Endothelial cell of umbilical vein (primary cell): ENCODE results near the gene MYZAP. TPM values are rescaled to one million over a fixed set of nuclear protein-coding genes. Genes with fewer than 3 reads are reported as not detected.

Experiments used
- BruUV-seq: library from RNA; stranded (reverse); fragments of 400-500 nt; replicated peaks from 2 replicates; lab custom pipeline; 2021; lab: Mats Ljungman, UMichigan
- CTCF ChIA-PET: fragments of 300-600, 350-600 bp; sonication (Branson Sonifier 250); formaldehyde crosslinking; loops from one replicate; lab custom pipeline; 2021; ENCODE audit warnings: antibody characterized with exemption, inconsistent platforms; lab: Charles Lee
- POLR2A ChIA-PET: fragments of 300-600, 350-600 bp; sonication (Branson Sonifier 250); formaldehyde crosslinking; loops from one replicate; lab custom pipeline; 2021; ENCODE audit warnings: antibody characterized with exemption, inconsistent platforms; lab: Charles Lee
- DNase-seq: peaks from one replicate; pipeline ENCODE4 v3.0.0-alpha.2; 2011; ENCODE audit warnings: low read depth, low spot score
- FAIRE-seq: peaks from 2 replicates; lab custom pipeline; 2011; peaks lifted over from hg19 to GRCh38; lab: Jason Lieb, UNC
- H2AFZ ChIP-seq: 2 replicates; pipeline ENCODE4 v1.6.0; 2012; ENCODE audit warnings: low read depth, low read length, control low read depth, inconsistent platforms
- H3K27ac ChIP-seq: 2 replicates; pipeline ENCODE4 v1.5.1; 2011; ENCODE audit warnings: low read depth, mild to moderate bottlenecking, control low read depth, low read length, moderate library complexity; ENCODE audit not compliant: insufficient read depth
- H3K27me3 ChIP-seq, 2 experiments: 2 replicates each; pipeline versions ENCODE4 v1.6.0 to v1.6.1; 2011; ENCODE audit warnings: low read length in 2 of 2, mixed read lengths in 1 of 2; ENCODE audit not compliant: control insufficient read depth in 2 of 2, insufficient read depth in 2 of 2
- H3K36me3 ChIP-seq, 2 experiments: 2 replicates in 1 of 2; 3 replicates in 1 of 2; pipeline ENCODE4 v1.5.1; 2011; ENCODE audit warnings: low read length in 2 of 2, mild to moderate bottlenecking in 1 of 2, moderate library complexity in 1 of 2; ENCODE audit not compliant: control insufficient read depth in 2 of 2, insufficient read depth in 2 of 2; ENCODE audit errors: extremely low read depth in 1 of 2
- H3K4me1 ChIP-seq: 3 replicates; pipeline ENCODE4 v1.5.1; 2011; ENCODE audit warnings: mild to moderate bottlenecking, low read length; ENCODE audit not compliant: control insufficient read depth, insufficient read depth; ENCODE audit errors: extremely low read depth
- H3K4me2 ChIP-seq: 2 replicates; pipeline ENCODE4 v1.6.1; 2011; ENCODE audit warnings: low read length, control low read depth, mixed read lengths; ENCODE audit not compliant: insufficient read depth
- H3K4me3 ChIP-seq, 3 experiments: fragments of 200-600 bp in 1 of 3; sonication (generic), shearing (Covaris generic) in 1 of 3; replicated peaks in 1 of 3; 2 replicates each; pipeline ENCODE4 v1.5.1; 2011 to 2016; ENCODE audit warnings: control low read depth in 3 of 3, low read length in 3 of 3, mild to moderate bottlenecking in 2 of 3, inconsistent platforms in 1 of 3, low read depth in 1 of 3, moderate library complexity in 1 of 3; ENCODE audit not compliant: insufficient read depth in 1 of 3
- H3K79me2 ChIP-seq: 2 replicates; pipeline ENCODE4 v1.6.0; 2012; ENCODE audit warnings: low read length, inconsistent platforms; ENCODE audit not compliant: control insufficient read depth, insufficient read depth
- H3K9ac ChIP-seq: replicated peaks from 2 replicates; pipeline ENCODE3; 2011; ENCODE audit warnings: low read length, control low read depth; ENCODE audit not compliant: insufficient read depth; ENCODE audit errors: extremely low read depth
- H3K9me1 ChIP-seq: replicated peaks from 3 replicates; pipeline ENCODE4 v1.6.0; 2011; ENCODE audit warnings: mild to moderate bottlenecking, low read length; ENCODE audit not compliant: control insufficient read depth, insufficient read depth; ENCODE audit errors: extremely low read depth
- H3K9me3 ChIP-seq: replicated peaks from 2 replicates; pipeline ENCODE4 v1.5.1; 2012; ENCODE audit warnings: low read length, inconsistent platforms; ENCODE audit not compliant: control insufficient read depth, insufficient read depth
- H4K20me1 ChIP-seq: replicated peaks from 2 replicates; pipeline ENCODE3; 2011; ENCODE audit warnings: mild to moderate bottlenecking, low read length; ENCODE audit not compliant: control insufficient read depth, insufficient read depth; ENCODE audit errors: extremely low read depth
- EZH2 ChIP-seq: IDR thresholded peaks from 2 replicates; pipeline ENCODE4 v1.6.1; 2012; ENCODE audit warnings: borderline replicate concordance, low read depth, mild to moderate bottlenecking, moderate library complexity, low read length, inconsistent platforms; ENCODE audit not compliant: severe bottlenecking
- FOS ChIP-seq: IDR thresholded peaks from 2 replicates; pipeline ENCODE4 v1.6.1; 2011; ENCODE audit warnings: mild to moderate bottlenecking, low read length, moderate library complexity, borderline replicate concordance; ENCODE audit not compliant: insufficient read depth
- GATA2 ChIP-seq: IDR thresholded peaks from 2 replicates; pipeline ENCODE4 v1.7.0; 2011; ENCODE audit warnings: low read depth, mild to moderate bottlenecking, moderate library complexity, mixed read lengths, low read length; ENCODE audit not compliant: insufficient read length, insufficient read depth
- JUN ChIP-seq: IDR thresholded peaks from 2 replicates; pipeline ENCODE4 v1.6.1; 2011; ENCODE audit warnings: borderline replicate concordance, low read depth; ENCODE audit not compliant: insufficient read length, insufficient read depth
- MYC ChIP-seq: IDR thresholded peaks from one replicate; pipeline ENCODE4 v1.6.1; 2011; ENCODE audit warnings: mild to moderate bottlenecking, low read depth, low read length
- POLR2A ChIP-seq: IDR thresholded peaks from 2 replicates; pipeline ENCODE4 v1.6.1; 2012; ENCODE audit warnings: low read depth, mild to moderate bottlenecking, control low read depth, low read length
- POLR2AphosphoS5 ChIP-seq: IDR thresholded peaks from 2 replicates; pipeline ENCODE4 v1.6.1; 2012; ENCODE audit warnings: low read depth, mild to moderate bottlenecking, control low read depth, low read length, moderate library complexity; ENCODE audit not compliant: insufficient read depth
- dilution Hi-C: fragments of 300-500 bp; cut with MboI; formaldehyde crosslinking; loops from one replicate; pipeline ENCODE4 v1.15.0; 2019; ENCODE audit warnings: low sequenced_read_pairs; ENCODE audit not compliant: extremely low pct_ligation_motif_present
- intact Hi-C: fragments of 100-400 bp; cut with micrococcal nuclease; formaldehyde crosslinking; loops from one replicate; pipeline ENCODE4 v1.10.0; 2022
- polyA plus RNA-seq, 4 experiments: library from polyadenylated mRNA; depleted of rRNA in 3 of 4; stranded (reverse) in 3 of 4; unstranded in 1 of 4; fragments of >200 nt; gene quantifications; 2 replicates each; pipeline versions ENCODE4 v1.2.1 to v1.2.3, GENCODE V29; 2011 to 2012; ENCODE audit warnings: missing spikeins in 1 of 4
- total RNA-seq: library from RNA; stranded (reverse); gene quantifications from 2 replicates; pipeline ENCODE4 v1.2.3, GENCODE V29; 2021
- TF ChIP-seq, protein P1 (sequence below): IDR thresholded peaks from 2 replicates; pipeline ENCODE4 v1.6.1; 2011; ENCODE audit not compliant: insufficient read depth, insufficient read length
- TF ChIP-seq, protein P2 (sequence below), 2 donors: IDR thresholded peaks; 1 replicate in 1 of 2; 2 replicates in 1 of 2; pipeline ENCODE4 v1.5.1; 2011; ENCODE audit warnings: low read length in 2 of 2, mild to moderate bottlenecking in 2 of 2, moderate library complexity in 2 of 2, control low read depth in 1 of 2, inconsistent platforms in 1 of 2, low read depth in 1 of 2; ENCODE audit not compliant: insufficient read depth in 1 of 2; ENCODE audit errors: extremely low read depth in 1 of 2

MYZAP gene
- total and polyA plus RNA-seq, 2 donors (not counting 3 experiments of a cell fraction or from before 2014, with no cell fraction given) = 6.3 to 8.1 TPM

DNA sequence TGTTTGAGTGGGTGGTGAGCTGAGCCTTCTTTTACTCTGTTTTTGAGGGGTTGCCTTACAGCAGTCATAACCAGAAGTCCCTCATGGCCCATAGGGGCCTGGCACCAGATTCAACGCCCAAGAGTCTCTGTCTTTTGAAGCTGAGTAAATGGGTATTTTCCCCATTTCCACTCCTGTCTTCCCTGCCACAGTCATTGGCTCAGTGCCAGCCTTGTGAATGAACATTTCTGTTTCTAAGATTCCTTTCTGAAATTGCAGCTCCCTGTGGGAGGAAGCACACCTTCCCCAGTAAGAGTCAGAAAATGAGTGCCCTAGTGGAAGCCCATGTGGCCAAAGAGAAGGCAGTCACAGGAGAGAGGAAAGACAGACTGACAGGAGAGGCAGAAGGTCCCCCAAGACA lies 71.1 kb downstream of the MYZAP start:
- intact Hi-C loops = no loop called here
- CTCF ChIA-PET = interaction anchor here (0.9 to 2.4 kb wide), 5 partner anchors 9 to 101 kb away, joined by 3 to 6 read pairs (median 4); no protein-coding TSS in a partner anchor
- no peak for FAIRE-seq

More for the DNA sequence above, 71.1 kb downstream of the MYZAP start:
- TF ChIP-seq POLR2A = no peak
- TF ChIP-seq FOS = no peak
- no peak for TF ChIP-seq EZH2
- TF ChIP-seq, protein P1, sequence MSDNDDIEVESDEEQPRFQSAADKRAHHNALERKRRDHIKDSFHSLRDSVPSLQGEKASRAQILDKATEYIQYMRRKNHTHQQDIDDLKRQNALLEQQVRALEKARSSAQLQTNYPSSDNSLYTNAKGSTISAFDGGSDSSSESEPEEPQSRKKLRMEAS = no peak
- no peak for TF ChIP-seq GATA2
- TF ChIP-seq, protein P2, sequence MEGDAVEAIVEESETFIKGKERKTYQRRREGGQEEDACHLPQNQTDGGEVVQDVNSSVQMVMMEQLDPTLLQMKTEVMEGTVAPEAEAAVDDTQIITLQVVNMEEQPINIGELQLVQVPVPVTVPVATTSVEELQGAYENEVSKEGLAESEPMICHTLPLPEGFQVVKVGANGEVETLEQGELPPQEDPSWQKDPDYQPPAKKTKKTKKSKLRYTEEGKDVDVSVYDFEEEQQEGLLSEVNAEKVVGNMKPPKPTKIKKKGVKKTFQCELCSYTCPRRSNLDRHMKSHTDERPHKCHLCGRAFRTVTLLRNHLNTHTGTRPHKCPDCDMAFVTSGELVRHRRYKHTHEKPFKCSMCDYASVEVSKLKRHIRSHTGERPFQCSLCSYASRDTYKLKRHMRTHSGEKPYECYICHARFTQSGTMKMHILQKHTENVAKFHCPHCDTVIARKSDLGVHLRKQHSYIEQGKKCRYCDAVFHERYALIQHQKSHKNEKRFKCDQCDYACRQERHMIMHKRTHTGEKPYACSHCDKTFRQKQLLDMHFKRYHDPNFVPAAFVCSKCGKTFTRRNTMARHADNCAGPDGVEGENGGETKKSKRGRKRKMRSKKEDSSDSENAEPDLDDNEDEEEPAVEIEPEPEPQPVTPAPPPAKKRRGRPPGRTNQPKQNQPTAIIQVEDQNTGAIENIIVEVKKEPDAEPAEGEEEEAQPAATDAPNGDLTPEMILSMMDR (IDR thresholded peaks at IDR 0.05; ENCODE audit: extremely low read depth in 1 of 2, insufficient read depth in 1 of 2, low read depth in 1 of 2, low read length in 2 of 2) = no peak
- no peak for TF ChIP-seq POLR2AphosphoS5
- TF ChIP-seq MYC = no peak
- no peak for TF ChIP-seq JUN
- no peak overlapping the region for H2AFZ ChIP-seq
- peaks cover 0 to 6% of the 10 kb centered on the region in 2 experiments for H3K36me3 ChIP-seq
- no peaks in the 10 kb centered on the region for H4K20me1 ChIP-seq
- no peaks in the 10 kb centered on the region for H3K9me3 ChIP-seq
- POLR2A ChIA-PET = interaction anchor here (0.7 kb wide), 1 partner anchor 10 kb away, joined by 9 read pairs; no protein-coding TSS in a partner anchor
- no peaks in the 10 kb centered on the region for H3K9me1 ChIP-seq
- H3K9ac ChIP-seq = no peak overlapping the region
- BruUV-seq = no TSS peak
- no peak for DNase-seq
- dilution Hi-C loops = no loop called here
- no peak overlapping the region for H3K4me2 ChIP-seq
- H3K27me3 ChIP-seq = no peaks in the 10 kb centered on the region
- no peak overlapping the region for H3K27ac ChIP-seq
- peaks cover 3% of the 10 kb centered on the region for H3K4me1 ChIP-seq
- H3K79me2 ChIP-seq = no peaks in the 10 kb centered on the region
- no peak overlapping the region for H3K4me3 ChIP-seq
